Kasumi-1 (cell line): ENCODE data around the gene MCOLN2.
"Not testable (repeated sequence)": the region's sequence is repeated elsewhere in the genome, so short reads cannot be mapped to it uniquely, and the experiment has no call there.

Experiments used
- DNase-seq, 2 experiments: peaks; one replicate each; lab custom pipeline; 2025; lab: John Stamatoyannopoulos, UW

Gene MCOLN2

GRCh38 chr1:84996846-84997666 is at the start of gene MCOLN2:
MCOLN2 (minus strand) TSS chr1:84997113; CDS start chr1:84996872, 241 bp downstream.
- DNase-seq = peak; percentile 52 to 62

GRCh38 chr1:85042413-85042812 is 45.5 kb upstream of the MCOLN2 start:
- no peak for DNase-seq

GRCh38 chr1:85041793-85042192 is 44.9 kb upstream of the MCOLN2 start:
- DNase-seq = no peak

GRCh38 chr1:85033221-85033620 is 36.3 kb upstream of the MCOLN2 start:
- no peak for DNase-seq

- no peak for DNase-seq
Measured at GRCh38 chr1:85030536-85030935, 33.6 kb upstream of the MCOLN2 start.

GRCh38 chr1:85028151-85028550 is 31.2 kb upstream of the MCOLN2 start:
- DNase-seq = no peak

- peak; percentile 39 to 62 for DNase-seq
Measured at GRCh38 chr1:85027242-85027983, 30.5 kb upstream of the MCOLN2 start.

GRCh38 chr1:85025940-85026339 is 29.0 kb upstream of the MCOLN2 start:
- no peak for DNase-seq

GRCh38 chr1:85024736-85025135 is 27.8 kb upstream of the MCOLN2 start:
- no peak for DNase-seq

- DNase-seq = no peak
Measured at GRCh38 chr1:85022700-85023099, 25.8 kb upstream of the MCOLN2 start.

- no peak for DNase-seq
Measured at GRCh38 chr1:85019994-85020393, 23.1 kb upstream of the MCOLN2 start.

- no peak for DNase-seq
Measured at GRCh38 chr1:85015826-85016225, 18.9 kb upstream of the MCOLN2 start.

GRCh38 chr1:85005641-85006040 is 8.7 kb upstream of the MCOLN2 start:
- DNase-seq = not testable (repeated sequence)

GRCh38 chr1:85001742-85002141 is 4.8 kb upstream of the MCOLN2 start:
- no peak for DNase-seq

GRCh38 chr1:84998642-84999280 is 1.8 kb upstream of the MCOLN2 start:
- peak in 1 of 2 experiments; percentile 16 for DNase-seq

GRCh38 chr1:84997667-84998600 is 1.0 kb upstream of the MCOLN2 start:
- no peak for DNase-seq

- no peak for DNase-seq
Measured at GRCh38 chr1:84995484-84996334, 1.2 kb downstream of the MCOLN2 start.

- DNase-seq = peak; percentile 73 to 84
Measured at GRCh38 chr1:84991097-84991920, 5.6 kb downstream of the MCOLN2 start.

GRCh38 chr1:84988588-84988987 is 8.3 kb downstream of the MCOLN2 start:
- peak; percentile 60 to 63 for DNase-seq

- DNase-seq = not testable (repeated sequence)
Measured at GRCh38 chr1:84986561-84986960, 10.4 kb downstream of the MCOLN2 start.
